HG03108 (cell line): ENCODE data around the gene BOLA1.
"Not testable (repeated sequence)": the region's sequence is repeated elsewhere in the genome, so short reads cannot be mapped to it uniquely, and the experiment has no call there.

Experiments
- ATAC-seq: cut with Tn5 transposase; IDR thresholded peaks from one replicate; pipeline ENCODE4 v1.9.1; 2021; ENCODE audit warnings: moderate library complexity; ENCODE audit not compliant: unreplicated experiment

The BOLA1 gene, protein sequence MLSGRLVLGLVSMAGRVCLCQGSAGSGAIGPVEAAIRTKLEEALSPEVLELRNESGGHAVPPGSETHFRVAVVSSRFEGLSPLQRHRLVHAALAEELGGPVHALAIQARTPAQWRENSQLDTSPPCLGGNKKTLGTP

DNA sequence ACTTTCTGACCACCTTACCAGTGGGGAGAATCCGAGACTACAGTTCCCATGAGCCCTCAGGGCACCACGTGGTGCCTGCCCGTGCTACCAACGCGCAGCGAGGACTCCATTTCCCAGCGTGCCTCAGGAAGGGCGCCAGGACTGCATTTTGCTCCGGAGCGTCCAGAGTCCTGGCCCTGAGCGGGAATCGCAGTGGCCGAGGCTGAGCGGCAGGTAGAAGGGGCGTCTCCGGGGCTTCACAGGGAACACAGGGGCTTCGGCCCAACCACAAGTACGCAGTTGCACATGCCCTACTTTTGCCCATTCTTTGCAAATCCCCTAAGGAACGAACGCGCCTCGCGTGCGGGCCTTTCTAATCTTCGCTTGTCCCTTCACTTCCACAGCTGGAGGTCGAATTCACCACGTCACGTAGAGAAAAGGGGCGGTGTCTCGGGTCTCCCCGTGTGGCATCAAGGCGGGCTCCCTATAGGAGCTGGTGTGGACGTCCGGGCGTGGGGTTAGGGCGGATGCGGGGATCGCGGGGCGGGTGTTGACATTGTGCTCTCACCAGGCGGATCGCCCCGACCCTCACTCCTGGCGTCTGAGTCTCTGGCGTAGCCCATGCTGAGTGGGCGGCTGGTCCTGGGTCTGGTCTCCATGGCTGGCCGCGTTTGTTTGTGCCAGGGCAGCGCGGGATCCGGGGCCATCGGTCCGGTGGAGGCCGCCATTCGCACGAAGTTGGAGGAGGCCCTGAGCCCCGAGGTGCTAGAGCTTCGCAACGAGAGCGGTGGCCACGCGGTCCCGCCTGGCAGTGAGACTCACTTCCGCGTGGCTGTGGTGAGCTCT is at the start of gene BOLA1:
Gene BOLA1, plus strand, starts transcription at position 109 of the 825 bp plus-strand sequence. Its CDS starts 492 bp downstream, at position 601.
- ATAC-seq = peak; percentile 93

DNA sequence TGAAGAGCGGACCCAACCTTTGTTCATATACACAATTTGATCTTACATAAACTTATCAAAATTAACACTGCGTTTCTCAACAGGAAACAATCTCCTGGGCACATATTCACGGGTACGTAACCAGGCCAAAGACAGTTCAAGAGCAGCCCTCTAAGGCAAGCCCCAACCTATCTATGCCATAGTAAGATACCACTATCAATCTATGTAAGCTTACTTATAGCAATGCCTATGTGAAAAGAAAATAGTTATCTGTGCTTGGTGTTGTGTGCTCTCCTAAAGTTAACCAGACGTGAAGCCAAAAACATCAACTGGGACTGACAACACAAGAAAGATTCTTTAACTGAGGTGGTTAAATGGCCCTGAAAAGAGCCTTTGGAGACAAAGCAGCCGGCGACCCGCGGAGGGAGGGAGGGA is 49.4 kb upstream of the BOLA1 start:
- no peak for ATAC-seq

DNA sequence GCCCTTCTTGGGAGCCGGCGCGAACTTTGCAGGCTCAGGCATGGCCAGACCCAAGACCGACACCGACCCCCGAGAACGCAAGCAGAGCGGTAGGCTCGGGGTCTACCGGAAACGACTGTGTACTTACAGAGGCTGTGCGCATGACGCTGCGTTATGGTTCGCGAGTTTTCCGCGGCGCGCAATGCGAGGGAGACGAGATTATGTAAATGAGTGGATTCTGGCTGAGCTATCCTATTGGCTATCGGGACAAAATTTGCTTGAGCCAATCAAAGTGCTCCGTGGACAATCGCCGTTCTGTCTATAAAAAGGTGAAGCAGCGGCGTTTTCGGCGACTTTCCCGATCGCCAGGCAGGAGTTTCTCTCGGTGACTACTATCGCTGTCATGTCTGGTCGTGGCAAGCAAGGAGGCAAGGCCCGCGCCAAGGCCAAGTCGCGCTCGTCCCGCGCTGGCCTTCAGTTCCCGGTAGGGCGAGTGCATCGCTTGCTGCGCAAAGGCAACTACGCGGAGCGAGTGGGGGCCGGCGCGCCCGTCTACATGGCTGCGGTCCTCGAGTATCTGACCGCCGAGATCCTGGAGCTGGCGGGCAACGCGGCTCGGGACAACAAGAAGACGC is 48.5 kb upstream of the BOLA1 start:
- peak; percentile 55 for ATAC-seq

DNA sequence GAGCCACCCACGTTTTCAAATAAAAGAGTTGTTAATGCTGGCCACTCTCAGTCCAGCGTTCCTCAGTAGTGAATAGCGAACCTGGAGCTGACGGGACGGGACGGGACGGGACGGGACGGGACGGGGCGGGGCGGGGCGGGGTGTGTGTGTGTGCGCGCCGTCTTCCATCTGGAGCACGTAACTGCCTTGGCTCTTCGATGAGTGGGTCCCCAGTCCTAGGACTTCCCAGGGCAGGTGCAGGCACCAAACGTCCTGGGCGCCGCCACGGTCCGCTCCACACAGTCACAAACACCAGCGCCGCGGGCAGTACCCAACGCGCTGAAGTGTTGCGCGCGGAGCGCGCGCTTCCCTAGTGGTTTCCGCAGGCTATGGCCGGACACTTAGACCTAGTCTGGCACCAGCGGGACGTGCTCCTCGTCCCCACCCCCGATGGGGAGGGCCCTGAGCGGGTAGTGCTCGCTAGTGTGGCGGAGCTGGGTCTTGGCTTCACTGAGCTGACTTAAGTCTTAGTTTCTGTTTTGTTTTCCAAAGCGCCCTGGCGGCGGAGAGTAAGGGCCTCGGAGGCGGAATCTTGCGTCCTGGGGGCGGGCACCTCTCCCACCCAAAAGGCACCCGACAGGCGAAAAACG is 47.7 kb upstream of the BOLA1 start:
- ATAC-seq = peak; percentile 39

DNA sequence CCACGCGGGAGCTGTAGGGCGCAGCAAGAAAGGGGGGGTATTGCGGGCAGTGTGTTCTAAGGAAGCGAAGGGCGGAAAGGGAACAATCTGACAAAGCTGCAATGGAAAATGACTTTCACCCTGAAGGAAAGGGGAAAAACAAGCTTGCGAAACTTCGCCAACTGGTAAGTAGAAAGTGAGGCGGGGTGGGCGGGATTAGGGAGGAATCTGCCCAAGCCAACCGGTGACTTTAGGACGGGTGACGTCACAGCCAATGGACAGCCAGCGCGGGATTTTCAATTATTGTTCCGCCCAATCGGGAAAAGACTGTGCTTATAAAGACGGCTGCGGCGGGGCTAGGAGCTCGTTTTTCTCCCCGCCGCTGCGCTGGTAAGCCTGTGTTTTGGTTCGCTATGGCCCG is 47.1 kb upstream of the BOLA1 start:
- ATAC-seq = peak; percentile 20

DNA sequence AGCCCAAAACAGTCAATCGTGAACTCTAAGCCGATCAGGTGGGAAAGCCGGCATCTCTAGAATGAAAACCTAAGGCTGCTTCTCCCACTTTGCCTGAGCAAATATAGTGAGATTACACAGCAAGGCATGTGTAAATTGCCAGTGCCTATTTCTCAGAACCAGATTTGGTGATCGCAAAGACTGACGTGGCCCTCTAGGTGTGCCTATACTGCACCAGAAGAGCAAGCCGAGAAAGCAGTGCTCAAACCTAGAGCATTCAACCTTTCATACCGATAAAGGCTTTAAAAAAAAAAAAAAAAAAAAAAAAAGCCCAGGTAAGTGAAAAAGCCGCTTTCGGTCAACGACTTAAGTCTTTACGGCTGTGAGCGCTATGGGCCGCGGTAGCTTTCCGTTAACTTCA is 39.1 kb upstream of the BOLA1 start:
- not testable (repeated sequence) for ATAC-seq

DNA sequence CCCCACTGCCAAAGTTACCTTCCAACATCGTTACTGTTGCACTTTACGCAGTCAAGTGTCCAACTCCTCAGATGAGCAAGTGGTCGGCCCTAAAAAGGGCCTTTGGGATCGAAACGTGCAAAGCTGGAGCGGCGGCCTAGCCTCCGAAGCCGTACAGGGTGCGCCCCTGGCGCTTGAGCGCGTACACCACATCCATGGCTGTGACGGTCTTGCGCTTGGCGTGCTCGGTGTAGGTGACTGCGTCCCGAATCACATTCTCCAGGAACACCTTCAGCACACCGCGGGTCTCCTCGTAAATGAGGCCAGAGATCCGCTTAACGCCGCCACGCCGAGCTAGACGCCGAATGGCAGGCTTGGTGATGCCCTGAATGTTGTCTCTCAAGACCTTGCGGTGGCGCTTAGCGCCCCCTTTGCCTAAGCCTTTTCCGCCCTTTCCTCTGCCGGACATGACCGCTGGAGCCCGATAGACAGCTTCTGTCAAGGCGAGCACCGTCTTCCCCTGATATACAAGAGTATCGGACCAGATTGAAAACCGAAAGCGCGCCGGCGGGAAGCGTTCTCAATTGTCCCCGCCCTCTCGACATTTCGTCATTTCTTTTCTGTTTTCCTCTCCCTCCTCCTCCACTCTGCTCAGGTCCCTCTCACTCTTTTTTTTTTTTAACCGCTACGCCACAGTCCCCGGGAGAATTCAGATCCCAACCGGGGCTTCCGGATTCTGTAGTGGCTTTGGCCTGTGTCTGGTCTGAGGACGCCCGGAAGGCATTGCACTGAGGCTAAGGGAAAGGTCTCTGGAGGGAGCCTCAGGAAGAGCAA is 38.5 kb upstream of the BOLA1 start:
- peak; percentile 54 for ATAC-seq

DNA sequence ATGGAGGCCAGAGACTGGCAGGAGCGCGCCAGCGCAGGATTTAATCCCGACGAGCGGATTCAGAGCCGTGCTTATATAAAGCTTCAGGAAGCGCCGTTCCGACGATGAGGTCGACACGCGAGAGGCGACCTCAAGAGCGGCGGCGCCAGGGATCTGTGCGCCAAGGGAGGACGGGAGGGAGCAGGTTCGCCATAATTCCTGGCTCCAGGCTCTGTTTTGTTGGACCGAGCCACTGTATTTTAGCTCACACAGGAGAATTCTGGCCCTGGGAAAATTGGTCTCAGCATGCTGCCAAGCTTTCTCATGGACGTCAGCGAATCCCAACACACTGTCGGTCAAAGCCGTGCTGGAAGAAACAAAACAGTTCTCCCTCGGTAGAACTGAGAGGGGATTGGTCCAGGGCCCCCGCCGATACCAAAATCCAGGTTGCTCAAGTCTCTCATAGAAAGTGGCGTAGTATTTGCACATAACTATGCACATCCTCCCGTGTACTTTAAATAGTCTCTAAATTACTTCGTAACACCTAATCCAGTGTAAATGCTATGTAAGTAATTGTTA is 37.8 kb upstream of the BOLA1 start:
- ATAC-seq = peak; percentile 7

DNA sequence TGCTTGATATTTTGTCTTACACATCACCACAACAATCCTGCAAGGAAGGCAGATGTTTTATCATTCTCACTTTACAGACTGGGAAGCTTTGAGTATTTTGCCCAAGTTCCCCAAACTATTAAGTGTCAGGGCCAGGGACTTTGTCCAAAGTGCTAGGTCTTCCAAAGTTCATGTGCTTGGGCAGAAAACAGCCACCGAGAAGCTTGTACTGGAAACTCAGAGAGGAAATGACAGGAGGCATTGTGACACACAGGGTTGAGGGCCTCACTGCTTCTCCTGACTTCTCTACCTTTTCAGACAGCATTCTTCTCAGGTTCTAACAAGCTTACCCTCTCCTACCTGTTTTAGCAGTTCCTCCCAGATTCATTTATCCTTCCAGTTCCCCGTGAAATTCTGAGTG is 32.5 kb upstream of the BOLA1 start:
- not testable (repeated sequence) for ATAC-seq

DNA sequence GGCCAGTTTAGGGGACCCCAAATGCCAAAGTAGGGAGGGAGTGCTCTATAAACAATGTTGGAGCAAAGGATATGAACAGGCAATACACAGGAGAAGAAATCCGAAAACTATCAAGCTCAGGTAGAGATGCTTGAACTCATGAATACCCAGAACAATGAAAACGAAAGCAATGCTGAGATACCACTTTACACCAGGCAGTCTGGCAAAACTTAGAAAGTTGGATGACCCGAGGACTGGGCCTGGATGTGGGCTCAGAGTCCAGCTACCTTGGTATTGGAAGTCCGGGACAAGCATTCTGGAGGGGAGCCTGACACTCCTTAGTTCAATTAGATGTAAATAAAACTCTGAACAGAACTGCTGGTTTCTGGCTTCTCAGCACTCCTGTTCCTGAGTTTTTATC is 26.3 kb upstream of the BOLA1 start:
- ATAC-seq = not testable (repeated sequence)

DNA sequence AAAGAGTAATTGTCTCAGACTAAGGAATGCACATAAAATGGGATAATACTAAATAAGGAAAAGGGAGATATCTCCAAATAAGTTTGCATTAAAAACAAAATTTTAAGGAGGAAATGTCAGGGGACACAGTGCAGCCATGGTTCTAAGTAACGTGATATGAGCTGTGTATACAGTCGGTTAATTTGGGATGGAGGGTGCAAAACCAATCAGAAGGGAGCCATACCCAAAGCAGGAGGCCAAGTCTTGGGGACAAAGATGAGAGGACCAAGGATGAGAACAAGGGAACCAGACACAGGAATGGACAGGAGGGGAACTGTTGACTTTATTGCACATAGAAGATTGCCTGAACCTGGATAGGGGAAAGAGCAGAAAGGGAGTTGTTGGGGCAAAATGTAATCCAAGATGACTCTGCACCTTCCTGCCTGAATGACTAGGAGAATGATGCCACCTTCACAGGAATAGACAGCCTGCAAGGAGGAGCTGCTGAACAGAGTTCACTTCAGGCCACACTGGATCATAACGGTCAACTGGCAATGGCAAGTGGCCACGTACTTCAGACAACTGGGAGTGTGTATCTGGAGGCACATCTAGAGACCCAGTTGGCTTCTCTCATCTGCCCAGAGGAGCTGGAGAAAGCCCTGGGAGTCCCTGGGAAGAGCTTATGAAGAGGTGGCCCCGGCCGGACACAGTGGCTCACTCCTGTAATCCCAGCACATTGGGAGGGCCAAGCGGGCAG is 22.0 kb upstream of the BOLA1 start:
- ATAC-seq = no peak

DNA sequence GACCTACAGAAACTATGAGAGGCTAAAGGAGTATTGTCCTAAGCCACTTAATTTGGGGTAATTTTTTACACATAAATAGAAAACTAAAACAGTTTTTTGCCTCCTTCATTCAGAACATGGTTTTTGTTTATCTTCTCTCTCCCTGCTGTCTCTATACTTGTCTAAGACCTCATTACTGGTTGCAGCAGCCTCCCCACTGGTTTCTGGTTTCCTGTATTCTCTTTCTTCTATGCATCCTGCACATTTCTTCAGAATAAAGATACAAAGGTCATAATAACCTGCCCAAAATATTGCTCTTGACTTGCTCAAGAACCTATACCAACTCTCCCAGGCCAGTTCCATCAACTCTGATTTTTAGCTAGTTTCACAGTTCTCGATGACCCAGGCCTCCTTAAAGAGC is 19.8 kb upstream of the BOLA1 start:
- no peak for ATAC-seq

DNA sequence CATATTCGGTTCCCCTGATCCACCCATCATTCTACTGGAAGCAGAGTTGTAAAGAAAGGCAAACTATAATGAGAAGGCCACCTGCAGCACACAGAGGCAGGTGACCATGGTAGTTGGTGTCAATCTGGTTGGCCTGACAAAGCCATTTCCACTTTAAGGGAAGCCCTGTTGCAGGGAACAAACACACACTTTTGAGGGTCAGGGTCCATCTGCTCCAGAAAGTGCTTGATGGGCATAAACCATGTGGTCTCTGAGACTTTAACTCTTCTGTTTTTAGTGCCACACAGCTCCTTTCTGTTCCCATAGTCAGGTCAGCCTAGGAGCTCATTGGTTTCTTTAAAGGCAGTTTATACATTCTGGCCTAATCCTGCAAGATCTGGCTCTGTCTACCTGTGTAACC is 17.5 kb upstream of the BOLA1 start:
- ATAC-seq = no peak

DNA sequence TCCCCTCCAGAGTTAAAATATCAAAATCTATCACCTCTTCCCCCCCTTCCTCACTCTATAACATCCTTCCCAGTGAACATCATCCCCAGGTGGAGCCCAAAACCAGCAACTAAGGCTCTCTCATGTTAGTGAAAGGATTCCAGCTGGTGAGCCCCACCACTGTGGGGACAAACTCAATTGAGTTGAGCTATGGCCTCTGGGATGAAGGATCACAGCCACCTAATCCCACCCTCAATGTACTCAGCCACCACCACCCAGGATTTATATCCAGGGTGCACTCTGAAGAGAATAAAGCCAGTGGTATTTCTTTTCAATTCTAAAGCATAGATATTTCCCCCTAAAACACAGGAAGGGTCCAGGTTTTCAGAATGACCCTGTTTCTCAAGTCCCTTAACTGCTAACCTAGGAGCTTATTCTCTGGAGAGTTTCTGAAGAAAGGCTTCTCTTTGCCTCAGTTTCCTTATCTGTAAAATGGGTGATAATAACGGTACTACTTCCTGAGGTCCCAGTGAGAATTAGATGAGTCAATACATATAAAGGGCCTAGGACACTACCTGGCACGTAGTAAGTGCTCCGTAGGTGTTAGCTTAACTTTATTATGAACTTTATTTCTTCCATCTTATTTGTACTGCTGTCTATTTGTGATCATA is 15.6 kb upstream of the BOLA1 start:
- no peak for ATAC-seq

DNA sequence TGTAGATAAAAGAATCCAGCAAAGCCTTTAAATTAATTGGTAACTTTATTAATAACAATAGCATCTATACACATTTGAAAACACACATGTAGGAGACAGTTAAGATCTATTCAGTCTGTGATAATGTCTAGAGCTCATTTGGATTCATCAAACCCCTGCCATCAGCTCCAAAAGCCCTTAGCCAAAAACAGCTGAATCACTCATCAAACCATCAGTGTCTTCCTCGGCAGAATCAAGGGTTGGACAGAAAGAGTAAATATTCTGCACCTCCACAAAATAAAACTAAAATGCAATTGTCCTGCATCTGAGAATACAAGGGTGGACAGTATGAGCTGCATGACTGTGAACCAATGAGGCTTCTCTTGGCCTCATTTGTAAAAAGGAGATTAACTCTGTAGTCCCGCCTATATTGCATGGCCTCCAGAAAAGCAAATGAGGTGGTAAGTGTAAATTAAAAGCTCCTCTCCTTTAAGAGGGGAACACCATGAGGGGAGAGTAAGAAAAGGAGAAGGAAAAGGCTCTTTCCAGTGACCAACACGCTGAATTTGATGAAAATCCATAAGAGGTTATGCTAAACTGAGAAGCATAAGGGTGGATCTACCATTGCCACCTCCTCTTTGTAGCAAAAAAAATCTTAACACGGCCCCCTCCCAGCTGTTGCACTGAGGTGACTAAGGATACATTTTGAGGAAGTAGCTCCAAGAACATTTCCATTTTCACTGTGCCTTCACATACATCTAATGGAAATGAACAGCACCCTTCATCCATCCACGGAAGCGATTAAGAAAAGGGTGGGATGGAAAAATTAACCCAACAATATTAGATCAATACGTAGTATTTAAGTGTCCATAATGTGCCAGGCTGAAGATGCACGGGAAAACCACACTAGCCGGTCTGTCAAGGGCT is 14.7 kb upstream of the BOLA1 start:
- ATAC-seq = no peak

DNA sequence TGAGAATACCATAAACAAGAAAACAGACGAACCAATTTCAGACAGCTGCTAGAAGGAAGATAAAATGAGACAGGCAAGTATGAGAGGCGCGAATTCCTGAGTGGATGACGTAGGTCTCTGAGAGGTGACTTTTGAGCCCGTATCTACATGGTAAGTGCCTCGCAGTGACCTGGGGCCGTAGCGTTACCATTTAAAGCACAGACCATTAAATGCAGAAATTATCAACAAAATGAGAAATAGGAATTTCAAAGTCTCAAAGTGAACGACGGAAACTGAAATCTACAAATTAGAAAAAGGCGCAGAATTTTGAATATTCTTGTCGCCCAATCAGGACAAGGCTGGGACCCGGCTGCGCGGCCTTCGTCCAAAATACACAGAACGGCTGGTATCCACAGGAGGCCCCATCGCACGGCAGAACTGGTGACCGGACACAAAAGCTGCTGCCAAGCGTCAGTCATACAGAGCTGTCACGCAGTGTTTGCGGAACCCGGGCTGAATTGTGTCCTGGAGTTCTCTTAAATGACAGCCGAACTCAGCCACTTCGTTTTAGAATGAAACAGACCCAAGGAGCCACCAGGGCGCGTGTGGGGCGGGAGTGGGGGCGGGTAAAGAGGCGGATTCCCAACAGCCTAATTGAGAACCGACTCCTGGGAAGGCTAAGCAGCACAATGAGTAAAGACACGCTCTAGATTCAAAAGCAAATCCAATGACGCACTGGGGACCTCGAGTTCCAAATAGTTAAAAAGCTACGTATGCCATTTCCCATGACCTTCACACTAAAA is 13.8 kb upstream of the BOLA1 start:
- no peak for ATAC-seq

DNA sequence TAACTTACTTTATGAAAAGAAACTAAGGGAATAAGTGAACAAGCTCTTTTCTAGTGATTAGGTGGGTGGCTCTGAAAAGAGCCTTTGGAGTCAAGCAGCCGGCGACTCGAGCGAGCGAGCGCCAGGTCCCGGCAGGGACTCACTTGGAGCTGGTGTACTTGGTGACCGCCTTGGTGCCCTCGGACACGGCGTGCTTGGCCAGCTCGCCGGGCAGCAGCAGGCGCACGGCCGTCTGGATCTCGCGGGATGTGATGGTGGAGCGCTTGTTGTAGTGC is 13.3 kb upstream of the BOLA1 start:
- ATAC-seq = not testable (repeated sequence)
